DND-41 (cell line): ENCODE data around the gene TLN1.

ENCODE experiments used
- CTCF ChIP-seq: IDR thresholded peaks from 2 replicates; pipeline ENCODE4 v1.5.1; 2012; ENCODE audit warnings: borderline replicate concordance, low read length, moderate library complexity, mild to moderate bottlenecking; ENCODE audit not compliant: poor library complexity, severe bottlenecking; ENCODE audit errors: extremely low read depth
- EZH2 ChIP-seq: IDR thresholded peaks from 3 replicates; pipeline ENCODE4 v1.6.1; 2012; ENCODE audit warnings: borderline replicate concordance, low read depth, mild to moderate bottlenecking, moderate library complexity, low read length, inconsistent platforms; ENCODE audit not compliant: severe bottlenecking

- TF ChIP-seq CTCF (no peak), EZH2 (no peak)
Observed at GRCh38 chr9:35748242-35748857, 16.4 kb upstream of the TLN1 start.
